Osteocyte (in vitro differentiated cells): ENCODE results near the gene MEGF11. TPM values are rescaled to one million over a fixed set of nuclear protein-coding genes. Genes with fewer than 3 reads are reported as not detected.

ENCODE experiments used
- DNase-seq: peaks from one replicate; pipeline ENCODE4 v3.0.0; 2021; ENCODE audit warnings: mixed read lengths; ENCODE audit not compliant: unreplicated experiment; ENCODE audit errors: extremely low spot score
- H3K27ac Mint-ChIP-seq: one replicate; pipeline ENCODE4 v1.8.0; 2021; ENCODE audit warnings: mild to moderate bottlenecking, mixed read lengths; ENCODE audit not compliant: unreplicated experiment
- H3K27me3 Mint-ChIP-seq: one replicate; pipeline ENCODE4 v1.8.0; 2021; ENCODE audit warnings: mixed read lengths; ENCODE audit not compliant: unreplicated experiment
- H3K36me3 Mint-ChIP-seq: one replicate; pipeline ENCODE4 v1.8.0; 2021; ENCODE audit warnings: mixed read lengths; ENCODE audit not compliant: unreplicated experiment
- H3K4me1 Mint-ChIP-seq: one replicate; pipeline ENCODE4 v1.8.0; 2021; ENCODE audit warnings: mixed read lengths; ENCODE audit not compliant: unreplicated experiment
- H3K4me3 Mint-ChIP-seq: one replicate; pipeline ENCODE4 v1.8.0; 2021; ENCODE audit warnings: mild to moderate bottlenecking, moderate library complexity, mixed read lengths; ENCODE audit not compliant: unreplicated experiment
- H3K9me3 Mint-ChIP-seq: one replicate; pipeline ENCODE4 v1.8.0; 2021; ENCODE audit warnings: mixed read lengths; ENCODE audit not compliant: unreplicated experiment
- total RNA-seq: library from RNA; stranded (reverse); gene quantifications from 2 replicates; pipeline ENCODE4 v1.2.1, GENCODE V29; 2021
- TF ChIP-seq, protein P1 (sequence below): fragments of 200-600 bp; sonication (generic); IDR thresholded peaks from 2 replicates; pipeline ENCODE4 v1.5.0; 2021; ENCODE audit warnings: antibody characterized with exemption, mild to moderate bottlenecking, moderate library complexity

Gene MEGF11
- total RNA-seq, 1 donor from 2014 or later, result not detected

GRCh38 chr15:65949011-65949410 is 304.5 kb downstream of the MEGF11 start:
- Mint-ChIP-seq H3K4me1 (peaks cover 1% of the 10 kb centered on the region), H3K36me3 (no peaks in the 10 kb centered on the region), H3K27ac (no peak overlapping the region), H3K27me3 (peaks cover 29% of the 10 kb centered on the region), H3K4me3 (no peak overlapping the region), H3K9me3 (no peaks in the 10 kb centered on the region)
- no peak for DNase-seq
- TF ChIP-seq, protein P1, sequence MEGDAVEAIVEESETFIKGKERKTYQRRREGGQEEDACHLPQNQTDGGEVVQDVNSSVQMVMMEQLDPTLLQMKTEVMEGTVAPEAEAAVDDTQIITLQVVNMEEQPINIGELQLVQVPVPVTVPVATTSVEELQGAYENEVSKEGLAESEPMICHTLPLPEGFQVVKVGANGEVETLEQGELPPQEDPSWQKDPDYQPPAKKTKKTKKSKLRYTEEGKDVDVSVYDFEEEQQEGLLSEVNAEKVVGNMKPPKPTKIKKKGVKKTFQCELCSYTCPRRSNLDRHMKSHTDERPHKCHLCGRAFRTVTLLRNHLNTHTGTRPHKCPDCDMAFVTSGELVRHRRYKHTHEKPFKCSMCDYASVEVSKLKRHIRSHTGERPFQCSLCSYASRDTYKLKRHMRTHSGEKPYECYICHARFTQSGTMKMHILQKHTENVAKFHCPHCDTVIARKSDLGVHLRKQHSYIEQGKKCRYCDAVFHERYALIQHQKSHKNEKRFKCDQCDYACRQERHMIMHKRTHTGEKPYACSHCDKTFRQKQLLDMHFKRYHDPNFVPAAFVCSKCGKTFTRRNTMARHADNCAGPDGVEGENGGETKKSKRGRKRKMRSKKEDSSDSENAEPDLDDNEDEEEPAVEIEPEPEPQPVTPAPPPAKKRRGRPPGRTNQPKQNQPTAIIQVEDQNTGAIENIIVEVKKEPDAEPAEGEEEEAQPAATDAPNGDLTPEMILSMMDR, result no peak

DNA sequence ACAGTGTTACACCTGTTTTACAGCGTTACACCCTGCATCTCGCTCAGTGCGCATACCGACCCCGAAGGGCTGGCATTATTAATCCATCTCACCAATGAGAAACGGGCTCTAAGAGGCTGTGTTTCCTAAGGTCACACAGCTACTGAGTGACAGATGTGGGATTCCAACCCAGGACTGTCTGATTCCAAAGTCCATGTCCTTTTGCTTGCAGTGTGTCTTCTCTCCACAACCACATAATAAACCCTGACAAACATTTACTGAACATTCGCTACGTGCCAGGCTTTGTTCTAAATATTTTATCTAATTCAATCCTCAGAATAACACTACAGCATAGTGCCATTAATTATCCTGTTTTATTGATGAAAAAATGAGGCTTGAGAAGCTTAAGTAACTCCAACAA is 305.2 kb downstream of the MEGF11 start:
- H3K27me3 Mint-ChIP-seq, result peaks cover 35% of the 10 kb centered on the region
- no peaks in the 10 kb centered on the region for H3K9me3 Mint-ChIP-seq
- no peak overlapping the region for H3K27ac Mint-ChIP-seq

GRCh38 chr15:65947041-65947440 is 306.5 kb downstream of the MEGF11 start:
- H3K4me1 Mint-ChIP-seq, result no peaks in the 10 kb centered on the region
- H3K9me3 Mint-ChIP-seq, result no peaks in the 10 kb centered on the region
- peaks cover 42% of the 10 kb centered on the region for H3K27me3 Mint-ChIP-seq
- TF ChIP-seq, protein P1, result no peak
- DNase-seq, result no peak
- no peak overlapping the region for H3K27ac Mint-ChIP-seq
- no peaks in the 10 kb centered on the region for H3K36me3 Mint-ChIP-seq
- no peak overlapping the region for H3K4me3 Mint-ChIP-seq

More for the DNA sequence above, 305.2 kb downstream of the MEGF11 start:
- TF ChIP-seq, protein P1, result no peak
- H3K4me3 Mint-ChIP-seq, result no peak overlapping the region
- DNase-seq, result no peak
- no peaks in the 10 kb centered on the region for H3K36me3 Mint-ChIP-seq
- H3K4me1 Mint-ChIP-seq, result no peaks in the 10 kb centered on the region

GRCh38 chr15:65945616-65946015 is 307.9 kb downstream of the MEGF11 start:
- Mint-ChIP-seq H3K27me3 (peaks cover 39% of the 10 kb centered on the region), H3K4me3 (no peak overlapping the region), H3K4me1 (peaks cover 4% of the 10 kb centered on the region), H3K36me3 (no peaks in the 10 kb centered on the region), H3K9me3 (no peaks in the 10 kb centered on the region), H3K27ac (no peak overlapping the region)
- no peak for DNase-seq
- TF ChIP-seq, protein P1, result no peak

- Mint-ChIP-seq H3K9me3 (no peaks in the 10 kb centered on the region), H3K4me3 (no peak overlapping the region), H3K27ac (no peak overlapping the region), H3K27me3 (peaks cover 39% of the 10 kb centered on the region), H3K36me3 (no peaks in the 10 kb centered on the region), H3K4me1 (peaks cover 15% of the 10 kb centered on the region)
- DNase-seq, result no peak
- TF ChIP-seq, protein P1, result no peak
These were observed 309.1 kb downstream of the MEGF11 start for GRCh38 chr15:65944404-65944803.
